Measurements from ENCODE around the gene MT1H. TPM values are rescaled to one million over a fixed set of nuclear protein-coding genes. Genes with fewer than 3 reads are reported as not detected.

Gene MT1H
- total RNA-seq, 1 experiment from 2014 or later, result not detected

- Histone ChIP-seq H3K27me3 (ENCODE audit: insufficient read depth, low read depth) (no peaks in the 10 kb centered on the region), H3K4me3 (no peak overlapping the region), H2AFZ (no peak overlapping the region), H3K9me2 (ENCODE audit: insufficient read depth) (no peaks in the 10 kb centered on the region), H3K4me1 (replicated peaks; ENCODE audit: insufficient read depth) (peaks cover 13% of the 10 kb centered on the region), H3K9me3 (ENCODE audit: insufficient read depth, low read depth) (no peaks in the 10 kb centered on the region), H3K4me2 (no peak overlapping the region; the same call in 1 of the 2 replicates), H3K36me3 (ENCODE audit: low read depth) (no peaks in the 10 kb centered on the region), H3K79me2 (ENCODE audit: low read depth) (no peaks in the 10 kb centered on the region), H4K20me1 (ENCODE audit: insufficient read depth) (no peaks in the 10 kb centered on the region), H3F3A (ENCODE audit: insufficient read depth, low read depth) (0 out of 2 replicates have a peak, but pooled peaks cover 8% of the 10 kb centered on the region), H3K27ac (no peak overlapping the region)
- ChIA-PET CTCF (interaction anchor here (0.6 to 2.7 kb wide), 11 partner anchors 58 to 872 kb away, joined by 3 to 27 read pairs (median 8); no protein-coding TSS in a partner anchor), POLR2A (ENCODE audit: unreplicated experiment) (interaction anchor here (0.5 to 0.7 kb wide), 4 partner anchors 10 to 1231 kb away, joined by 3 to 11 read pairs (median 4); no protein-coding TSS in a partner anchor)
- no TSS peak for BruUV-seq (replicated peaks)
- DNase-seq, result no peak
- intact Hi-C loops (cut with micrococcal nuclease; ENCODE audit: unreplicated experiment), result loop anchor here (10.0 kb wide), 3 partner anchors 347 to 987 kb away; no protein-coding TSS in a partner anchor
- TF ChIP-seq EZH2 (IDR thresholded peaks at IDR 0.05; ENCODE audit: low read depth), result no peak
- TF ChIP-seq, protein P1, sequence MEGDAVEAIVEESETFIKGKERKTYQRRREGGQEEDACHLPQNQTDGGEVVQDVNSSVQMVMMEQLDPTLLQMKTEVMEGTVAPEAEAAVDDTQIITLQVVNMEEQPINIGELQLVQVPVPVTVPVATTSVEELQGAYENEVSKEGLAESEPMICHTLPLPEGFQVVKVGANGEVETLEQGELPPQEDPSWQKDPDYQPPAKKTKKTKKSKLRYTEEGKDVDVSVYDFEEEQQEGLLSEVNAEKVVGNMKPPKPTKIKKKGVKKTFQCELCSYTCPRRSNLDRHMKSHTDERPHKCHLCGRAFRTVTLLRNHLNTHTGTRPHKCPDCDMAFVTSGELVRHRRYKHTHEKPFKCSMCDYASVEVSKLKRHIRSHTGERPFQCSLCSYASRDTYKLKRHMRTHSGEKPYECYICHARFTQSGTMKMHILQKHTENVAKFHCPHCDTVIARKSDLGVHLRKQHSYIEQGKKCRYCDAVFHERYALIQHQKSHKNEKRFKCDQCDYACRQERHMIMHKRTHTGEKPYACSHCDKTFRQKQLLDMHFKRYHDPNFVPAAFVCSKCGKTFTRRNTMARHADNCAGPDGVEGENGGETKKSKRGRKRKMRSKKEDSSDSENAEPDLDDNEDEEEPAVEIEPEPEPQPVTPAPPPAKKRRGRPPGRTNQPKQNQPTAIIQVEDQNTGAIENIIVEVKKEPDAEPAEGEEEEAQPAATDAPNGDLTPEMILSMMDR (conservative IDR thresholded peaks at IDR 0.05), result no peak
Measured at GRCh38 chr16:56701534-56701933, 31.9 kb downstream of the MT1H start.

GRCh38 chr16:56702836-56703235, 33.2 kb downstream of the MT1H start:
- Histone ChIP-seq H3K36me3 (ENCODE audit: low read depth) (no peaks in the 10 kb centered on the region), H3K4me2 (no peak overlapping the region), H3K9me2 (ENCODE audit: insufficient read depth) (no peaks in the 10 kb centered on the region), H3K4me1 (replicated peaks; ENCODE audit: insufficient read depth) (peaks cover 9% of the 10 kb centered on the region), H3K27me3 (ENCODE audit: insufficient read depth, low read depth) (no peaks in the 10 kb centered on the region), H3K27ac (no peak overlapping the region), H3K4me3 (no peak overlapping the region), H3F3A (ENCODE audit: insufficient read depth, low read depth) (0 out of 2 replicates have a peak, but pooled peaks cover 8% of the 10 kb centered on the region), H2AFZ (no peak overlapping the region), H3K9me3 (ENCODE audit: insufficient read depth, low read depth) (no peaks in the 10 kb centered on the region), H3K79me2 (ENCODE audit: low read depth) (no peaks in the 10 kb centered on the region), H4K20me1 (ENCODE audit: insufficient read depth) (no peaks in the 10 kb centered on the region)
- POLR2A ChIA-PET (ENCODE audit: unreplicated experiment), result no interaction called here
- intact Hi-C loops (cut with micrococcal nuclease; ENCODE audit: unreplicated experiment), result loop anchor here (1.0 to 10.0 kb wide), 6 partner anchors 97 to 988 kb away; no protein-coding TSS in a partner anchor
- BruUV-seq (replicated peaks), result no TSS peak
- DNase-seq, result no peak
- TF ChIP-seq, protein P1 (conservative IDR thresholded peaks at IDR 0.05), result no peak
- no peak for TF ChIP-seq EZH2 (IDR thresholded peaks at IDR 0.05; ENCODE audit: low read depth)
- CTCF ChIA-PET, result interaction anchor here (0.6 to 2.2 kb wide), 9 partner anchors 14 to 196 kb away, joined by 3 to 13 read pairs (median 3); no protein-coding TSS in a partner anchor

GRCh38 chr16:56708525-56709442, 39.2 kb downstream of the MT1H start:
- H3K27ac ChIP-seq, result no peak overlapping the region
- H3K36me3 ChIP-seq (ENCODE audit: low read depth), result no peaks in the 10 kb centered on the region
- no peaks in the 10 kb centered on the region for H3K79me2 ChIP-seq (ENCODE audit: low read depth)
- H2AFZ ChIP-seq, result no peak overlapping the region
- no peaks in the 10 kb centered on the region for H3K4me1 ChIP-seq (replicated peaks; ENCODE audit: insufficient read depth)
- TF ChIP-seq, protein P1 (conservative IDR thresholded peaks at IDR 0.05), result no peak
- no peak for TF ChIP-seq EZH2 (IDR thresholded peaks at IDR 0.05; ENCODE audit: low read depth)
- CTCF ChIA-PET, result no interaction called here
- intact Hi-C loops (cut with micrococcal nuclease; ENCODE audit: unreplicated experiment), result loop anchor here (10.0 kb wide), 3 partner anchors 354 to 994 kb away; no protein-coding TSS in a partner anchor
- H3K9me3 ChIP-seq (ENCODE audit: insufficient read depth, low read depth), result no peaks in the 10 kb centered on the region
- no peak overlapping the region for H3K4me2 ChIP-seq
- H3K9me2 ChIP-seq (ENCODE audit: insufficient read depth), result no peaks in the 10 kb centered on the region
- no TSS peak for BruUV-seq (replicated peaks)
- no peak for DNase-seq
- no peak overlapping the region for H3K4me3 ChIP-seq
- H3F3A ChIP-seq (ENCODE audit: insufficient read depth, low read depth), result no peaks in the 10 kb centered on the region
- H3K27me3 ChIP-seq (ENCODE audit: insufficient read depth, low read depth), result no peaks in the 10 kb centered on the region
- POLR2A ChIA-PET (ENCODE audit: unreplicated experiment), result no interaction called here
- H4K20me1 ChIP-seq (ENCODE audit: insufficient read depth), result no peaks in the 10 kb centered on the region

Data from PC-9 (cell line).